ENCODE results near the gene SOST.

SOST gene

GRCh38 chr17:43745541-43745940 lies 13.1 kb downstream of the SOST start:
- DNase-seq (ENCODE audit: low read depth in 1 of 2, low spot score in 1 of 2): no peak

DNA sequence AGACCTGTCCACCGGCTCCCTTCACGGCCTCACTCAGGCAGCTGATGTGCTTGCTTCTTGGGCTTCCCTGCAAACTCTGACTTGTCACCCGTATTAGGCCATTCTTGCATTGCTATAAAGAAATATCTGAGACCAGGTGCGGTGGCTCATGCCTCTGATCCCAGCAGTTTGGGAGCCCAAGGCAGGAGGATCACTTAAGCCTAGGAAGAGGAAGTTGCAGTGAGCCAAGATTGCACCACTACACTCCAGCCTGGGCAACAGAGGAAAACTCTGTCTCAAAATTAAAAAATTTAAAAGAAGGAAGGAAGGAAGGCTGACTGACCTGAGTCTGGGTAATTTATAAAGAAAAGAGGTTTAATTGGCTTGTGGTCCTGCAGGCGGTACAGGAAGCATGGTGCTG lies 17.0 kb downstream of the SOST start:
- DNase-seq (ENCODE audit: low read depth in 1 of 2, low spot score in 1 of 2): no peak

DNA sequence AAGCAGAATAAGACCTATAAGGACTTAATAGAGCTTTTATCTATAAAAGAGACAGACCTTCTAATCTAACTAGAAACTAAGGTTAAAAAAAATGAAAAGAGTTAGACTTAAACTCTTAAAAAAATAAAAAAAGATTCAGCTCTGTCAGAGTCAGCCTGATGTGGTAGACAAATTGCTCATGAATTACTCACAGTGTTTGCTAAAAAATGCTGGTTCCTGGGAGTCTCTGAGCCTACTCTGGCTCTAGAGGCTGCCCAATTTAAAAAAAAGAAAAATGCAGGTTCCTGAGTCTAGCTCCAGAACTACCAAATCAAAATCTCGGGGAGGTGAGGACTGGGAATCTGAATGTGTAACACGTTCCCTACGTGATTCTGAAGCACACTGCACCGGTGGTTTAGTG lies 18.1 kb downstream of the SOST start:
- no peak for DNase-seq (ENCODE audit: low read depth in 1 of 2, low spot score in 1 of 2)

DNA sequence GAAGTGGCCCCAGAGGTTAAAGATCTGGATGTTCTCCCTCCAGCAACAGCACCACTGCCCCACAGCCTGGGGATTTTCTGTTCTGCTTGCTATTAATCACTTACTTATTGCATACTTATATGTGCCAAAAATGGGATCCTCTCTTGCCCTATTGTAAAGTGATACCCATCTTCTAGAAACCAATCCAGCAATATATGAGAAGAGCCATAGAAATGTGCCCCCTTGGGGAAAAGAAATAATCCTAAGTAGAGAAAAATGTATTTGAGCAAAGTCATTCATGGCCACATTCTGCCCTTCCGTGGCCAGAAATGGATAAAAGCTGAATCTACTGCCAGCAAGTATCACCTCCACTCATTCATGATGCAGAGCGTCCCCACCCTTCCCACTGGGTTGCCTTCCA lies 20.9 kb downstream of the SOST start:
- no peak for DNase-seq (ENCODE audit: low read depth in 1 of 2, low spot score in 1 of 2)

GRCh38 chr17:43736389-43736788 lies 22.2 kb downstream of the SOST start:
- no peak for DNase-seq (ENCODE audit: low read depth in 1 of 2, low spot score in 1 of 2)

- DNase-seq (ENCODE audit: low read depth in 1 of 2, low spot score in 1 of 2): no peak
These were observed 24.2 kb downstream of the SOST start for GRCh38 chr17:43734376-43734775.

DNA sequence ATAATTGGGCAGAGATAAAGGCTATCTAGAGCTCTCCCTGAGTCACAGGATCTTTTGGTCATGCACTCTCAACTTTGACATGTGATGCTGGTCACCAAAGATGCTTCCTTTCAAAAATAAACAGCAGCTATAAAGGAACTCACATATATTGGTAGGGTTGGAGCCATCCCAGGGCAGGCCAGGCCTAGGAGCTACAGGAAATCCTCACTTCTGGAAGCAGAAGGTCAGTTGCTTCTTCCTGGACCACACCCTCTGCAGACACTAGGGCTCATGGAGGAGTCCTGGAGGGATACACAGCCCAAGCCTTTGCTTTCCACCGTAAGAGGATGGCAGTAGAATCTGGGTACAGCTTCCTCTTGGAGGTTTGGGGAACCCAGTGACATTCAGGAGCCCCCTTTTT lies 24.6 kb downstream of the SOST start:
- DNase-seq (ENCODE audit: low read depth in 1 of 2, low spot score in 1 of 2): no peak

GRCh38 chr17:43732958-43733357 lies 25.6 kb downstream of the SOST start:
- no peak for DNase-seq (ENCODE audit: low read depth in 1 of 2, low spot score in 1 of 2)

- no peak for DNase-seq (ENCODE audit: low read depth in 1 of 2, low spot score in 1 of 2)
These were observed 30.5 kb downstream of the SOST start for GRCh38 chr17:43728081-43728480.

- DNase-seq (ENCODE audit: low read depth in 1 of 2, low spot score in 1 of 2): no peak
These were observed 34.8 kb downstream of the SOST start for GRCh38 chr17:43723697-43724359.

GRCh38 chr17:43722870-43723665 lies 35.5 kb downstream of the SOST start:
- DNase-seq (ENCODE audit: low read depth in 1 of 2, low spot score in 1 of 2): no peak

DNA sequence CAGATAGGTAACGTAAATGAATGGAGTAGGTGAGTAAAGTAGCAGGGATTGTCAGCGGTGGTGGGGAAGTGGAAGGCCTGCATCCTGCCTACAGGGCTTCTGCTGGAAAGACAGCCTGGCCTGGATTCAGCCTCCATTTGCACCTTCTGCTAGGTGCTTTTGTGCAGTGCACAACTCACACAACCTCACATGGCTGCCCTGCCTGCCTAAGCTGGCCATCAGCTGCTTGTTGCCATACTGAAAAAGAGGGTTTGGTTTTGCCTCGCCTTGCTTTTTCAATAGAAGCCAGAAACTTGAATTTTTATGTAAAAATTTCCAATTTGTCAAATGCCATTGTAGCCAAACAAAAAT lies 36.3 kb downstream of the SOST start:
- no peak for DNase-seq (ENCODE audit: low read depth in 1 of 2, low spot score in 1 of 2)

- no peak for DNase-seq (ENCODE audit: low read depth in 1 of 2, low spot score in 1 of 2)
These were observed 36.9 kb downstream of the SOST start for GRCh38 chr17:43721537-43722268.

- peak; percentile 52 to 67 for DNase-seq (ENCODE audit: low read depth in 1 of 2, low spot score in 1 of 2)
These were observed 38.1 kb downstream of the SOST start for GRCh38 chr17:43720311-43721060.

GRCh38 chr17:43719578-43719977 lies 39.0 kb downstream of the SOST start:
- no peak for DNase-seq (ENCODE audit: low read depth in 1 of 2, low spot score in 1 of 2)

DNA sequence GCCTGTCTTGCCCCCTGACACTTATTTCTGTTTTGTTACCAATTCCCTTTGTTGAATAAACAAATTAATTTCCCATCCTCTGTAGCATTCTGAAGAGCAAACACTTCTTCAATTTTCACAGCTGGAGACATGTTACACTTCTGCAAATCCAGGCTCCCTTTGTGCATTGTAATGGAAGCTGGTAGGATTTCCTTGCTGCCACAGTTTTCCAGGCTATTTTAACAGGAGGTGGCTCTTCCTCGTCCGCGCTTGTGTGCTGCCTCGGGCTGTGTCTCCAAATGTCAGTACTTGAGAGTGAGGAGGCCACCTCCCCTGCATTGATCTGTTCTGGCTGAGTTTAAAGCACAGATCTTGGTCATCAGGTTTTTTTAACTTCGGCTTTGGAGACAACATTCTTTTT lies 40.0 kb downstream of the SOST start:
- DNase-seq (ENCODE audit: low read depth in 1 of 2, low spot score in 1 of 2): no peak

DNA sequence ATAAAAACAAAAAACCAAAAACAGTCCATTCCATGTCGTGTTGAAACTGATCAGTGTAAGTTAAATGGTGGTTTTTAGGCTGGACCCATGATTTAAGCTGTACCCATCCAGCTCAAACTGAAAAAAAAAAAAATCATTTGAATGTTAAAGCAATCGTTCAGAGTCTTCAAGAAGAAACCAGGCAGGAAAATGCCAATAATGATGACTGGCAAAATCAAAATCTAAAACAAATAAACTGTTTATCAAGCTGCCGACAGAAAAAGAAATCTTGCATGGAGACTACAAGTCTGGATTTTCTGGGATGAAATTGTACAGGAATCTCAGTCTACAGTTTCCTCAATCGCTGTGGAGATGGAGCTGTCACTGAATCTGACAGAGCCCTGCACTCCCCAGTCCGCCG lies 40.7 kb downstream of the SOST start:
- DNase-seq (ENCODE audit: low read depth in 1 of 2, low spot score in 1 of 2): no peak

DNA sequence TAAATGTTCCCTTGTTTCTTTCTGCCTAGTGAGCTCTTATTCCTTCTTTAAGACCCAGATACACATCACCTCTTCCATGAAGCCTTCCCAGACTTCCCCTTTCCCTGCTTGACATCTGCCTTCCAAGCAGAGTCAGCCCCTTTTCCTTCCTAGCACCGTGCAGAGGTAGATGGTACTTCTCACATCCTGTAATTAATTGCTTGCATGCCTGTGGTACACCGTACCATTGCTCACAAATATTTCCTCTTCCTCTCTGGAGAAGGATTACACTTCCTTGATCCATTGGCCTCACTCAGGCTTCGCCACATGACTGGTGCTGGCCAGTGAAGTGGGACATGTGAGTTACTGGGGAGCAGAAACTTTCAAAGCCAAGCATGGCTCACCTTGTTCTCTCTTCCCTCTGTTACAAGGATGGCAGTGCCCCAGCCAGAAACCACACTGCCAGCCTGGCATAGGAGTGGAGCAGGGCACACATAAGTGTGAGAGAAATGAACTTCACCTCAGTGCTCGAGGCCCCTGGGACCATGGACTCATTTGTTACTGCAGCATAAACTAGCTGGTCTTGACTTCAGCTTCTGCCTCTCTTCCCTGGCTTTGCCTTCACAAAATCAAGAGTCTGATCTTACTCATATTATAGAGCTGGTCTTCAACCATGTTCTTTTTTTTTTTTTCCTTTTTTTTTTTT lies 44.0 kb downstream of the SOST start:
- no peak for DNase-seq (ENCODE audit: low read depth in 1 of 2, low spot score in 1 of 2)

GRCh38 chr17:43713494-43714162 lies 45.0 kb downstream of the SOST start:
- no peak for DNase-seq (ENCODE audit: low read depth in 1 of 2, low spot score in 1 of 2)

GRCh38 chr17:43712397-43712796 lies 46.2 kb downstream of the SOST start:
- no peak for DNase-seq (ENCODE audit: low read depth in 1 of 2, low spot score in 1 of 2)
